Upper lobe of left lung (tissue), 4 donors: Measurements from ENCODE around the gene ADCY5.

ENCODE experiments used
- EP300 ChIP-seq, 4 donors: sonication (generic); formaldehyde crosslinking; IDR thresholded peaks; one replicate each; pipeline ENCODE4 v1.5.1; 2017; ENCODE audit warnings: antibody characterized with exemption in 4 of 4, control low read depth in 2 of 4
- TF ChIP-seq, protein P1 (sequence below), 6 experiments: fragments of 450-650 bp in 4 of 6; fragments of 200-600 bp in 2 of 6; sonication (generic) in 2 of 6; IDR thresholded peaks; one replicate each; pipeline ENCODE4 v1.5.1; 2016 to 2019; ENCODE audit warnings: antibody characterized with exemption in 6 of 6

DNA sequence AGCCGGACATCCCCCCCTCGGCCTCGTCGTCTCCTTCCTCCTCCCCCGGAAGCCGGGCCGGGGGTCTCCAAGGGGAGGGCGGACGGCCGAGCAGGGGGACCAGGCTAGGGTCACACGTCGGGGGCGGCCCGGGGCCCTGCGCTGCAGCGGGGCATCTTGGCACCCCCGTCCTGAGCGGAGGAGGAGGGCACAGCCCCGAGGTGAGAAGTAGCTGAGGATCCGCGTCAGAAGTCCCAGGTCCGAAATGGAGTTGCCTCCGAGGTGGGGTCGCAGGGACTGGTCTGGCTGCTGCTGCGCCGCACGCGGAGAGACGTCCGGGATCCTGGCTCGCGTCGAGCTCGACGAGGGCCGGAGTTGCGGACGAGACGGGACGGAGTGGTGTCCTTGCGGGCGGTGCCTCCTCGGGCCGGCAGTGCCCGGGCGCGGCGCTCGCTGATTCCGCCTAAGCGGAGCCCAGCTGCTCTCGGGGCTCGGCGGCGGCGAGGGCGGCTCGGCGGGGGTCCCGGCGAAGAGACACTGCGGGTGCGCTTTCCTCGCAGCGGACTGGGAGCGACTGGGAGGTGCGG is at the start of gene ADCY5:
- no peak for TF ChIP-seq EP300 (IDR thresholded peaks at IDR 0.05)
- TF ChIP-seq, protein P1, sequence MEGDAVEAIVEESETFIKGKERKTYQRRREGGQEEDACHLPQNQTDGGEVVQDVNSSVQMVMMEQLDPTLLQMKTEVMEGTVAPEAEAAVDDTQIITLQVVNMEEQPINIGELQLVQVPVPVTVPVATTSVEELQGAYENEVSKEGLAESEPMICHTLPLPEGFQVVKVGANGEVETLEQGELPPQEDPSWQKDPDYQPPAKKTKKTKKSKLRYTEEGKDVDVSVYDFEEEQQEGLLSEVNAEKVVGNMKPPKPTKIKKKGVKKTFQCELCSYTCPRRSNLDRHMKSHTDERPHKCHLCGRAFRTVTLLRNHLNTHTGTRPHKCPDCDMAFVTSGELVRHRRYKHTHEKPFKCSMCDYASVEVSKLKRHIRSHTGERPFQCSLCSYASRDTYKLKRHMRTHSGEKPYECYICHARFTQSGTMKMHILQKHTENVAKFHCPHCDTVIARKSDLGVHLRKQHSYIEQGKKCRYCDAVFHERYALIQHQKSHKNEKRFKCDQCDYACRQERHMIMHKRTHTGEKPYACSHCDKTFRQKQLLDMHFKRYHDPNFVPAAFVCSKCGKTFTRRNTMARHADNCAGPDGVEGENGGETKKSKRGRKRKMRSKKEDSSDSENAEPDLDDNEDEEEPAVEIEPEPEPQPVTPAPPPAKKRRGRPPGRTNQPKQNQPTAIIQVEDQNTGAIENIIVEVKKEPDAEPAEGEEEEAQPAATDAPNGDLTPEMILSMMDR (IDR thresholded peaks at IDR 0.05) = no peak
